ENCODE measurements around the gene TTC23.

- no peak for TF ChIP-seq CTCF (IDR thresholded peaks at IDR 0.05; ENCODE audit: low read depth, low read length)
- no peak for TF ChIP-seq MAX (IDR thresholded peaks at IDR 0.05; ENCODE audit: low read depth, low read length)
- no peak for TF ChIP-seq POLR2A (IDR thresholded peaks at IDR 0.05; ENCODE audit: extremely low read depth, insufficient read length)
Observed at GRCh38 chr15:99137877-99138276, 111.5 kb downstream of the TTC23 start.
